Thymus (tissue), 11 donors: ENCODE data around the gene PLIN3. TPM values are rescaled to one million over a fixed set of nuclear protein-coding genes. Genes with fewer than 3 reads are reported as not detected.
"Not testable (repeated sequence)": the region's sequence is repeated elsewhere in the genome, so short reads cannot be mapped to it uniquely, and the experiment has no call there.

Experiments used
- DNase-seq, 9 donors: peaks; one replicate each; pipeline ENCODE4 v3.0.0-alpha.2; 2013; ENCODE audit warnings: low spot score in 9 of 9, low read depth in 6 of 9, missing footprints in 1 of 9
- H3K27ac ChIP-seq, 2 donors: one replicate each; pipeline ENCODE4 v1.5.1; 2013; ENCODE audit warnings: control low read depth in 1 of 2, low read depth in 1 of 2, low read length in 1 of 2, mild to moderate bottlenecking in 1 of 2, moderate library complexity in 1 of 2
- H3K27me3 ChIP-seq, 2 donors: one replicate each; pipeline ENCODE4 v1.5.1; 2013; ENCODE audit warnings: low read length in 1 of 2; ENCODE audit not compliant: control insufficient read depth in 2 of 2, insufficient read depth in 1 of 2
- H3K36me3 ChIP-seq, 2 donors: one replicate each; pipeline ENCODE4 v1.5.1; 2013; ENCODE audit warnings: low read length in 1 of 2, mild to moderate bottlenecking in 1 of 2, moderate library complexity in 1 of 2; ENCODE audit not compliant: control insufficient read depth in 2 of 2, insufficient read depth in 2 of 2
- H3K4me1 ChIP-seq, 2 donors: one replicate each; pipeline ENCODE4 v1.5.1; 2013; ENCODE audit warnings: low read length in 2 of 2; ENCODE audit not compliant: control insufficient read depth in 2 of 2, insufficient read depth in 2 of 2
- H3K4me3 ChIP-seq, 2 donors: one replicate each; pipeline ENCODE4 v1.5.1; 2013; ENCODE audit warnings: low read length in 2 of 2, control low read depth in 1 of 2, mild to moderate bottlenecking in 1 of 2
- H3K9me3 ChIP-seq, 2 donors: one replicate each; pipeline ENCODE4 v1.5.1; 2013; ENCODE audit warnings: low read length in 1 of 2, mild to moderate bottlenecking in 1 of 2; ENCODE audit not compliant: control insufficient read depth in 2 of 2, insufficient read depth in 1 of 2
- WGBS: extraction: QIAGEN DNeasy Blood & Tissue Kit; methylation state at CpG from one replicate; pipeline ENCODE4 v1.1.7; 2013; 5-methylcytosine and 5-hydroxymethylcytosine counted together
- polyA plus RNA-seq: library from polyadenylated mRNA; stranded (reverse); fragments of 200-250 nt; gene quantifications from one replicate; pipeline ENCODE4 v1.2.3, GENCODE V29; 2013
- total RNA-seq: library from RNA; stranded (reverse); fragments of 120-200 nt; gene quantifications from one replicate; pipeline ENCODE4 v1.2.4, GENCODE V29; 2013
- donor health status: healthy.

Gene PLIN3
- total and polyA plus RNA-seq, 2 donors: 31.0 to 45.8 TPM

GRCh38 chr19:4814625-4815425 lies 52.6 kb downstream of the PLIN3 start:
- Histone ChIP-seq H3K27ac (no peak overlapping the region), H3K4me1 (peaks cover 4 to 5% of the 10 kb centered on the region in 2 donors), H3K9me3 (peaks cover 0 to 4% of the 10 kb centered on the region in 2 donors), H3K27me3 (no peaks in the 10 kb centered on the region), H3K4me3 (no peak overlapping the region), H3K36me3 (peaks cover 7 to 20% of the 10 kb centered on the region in 2 donors)
- 80% methylated on average over 7 of the region's 7 CpGs for WGBS
- DNase-seq: no peak

DNA sequence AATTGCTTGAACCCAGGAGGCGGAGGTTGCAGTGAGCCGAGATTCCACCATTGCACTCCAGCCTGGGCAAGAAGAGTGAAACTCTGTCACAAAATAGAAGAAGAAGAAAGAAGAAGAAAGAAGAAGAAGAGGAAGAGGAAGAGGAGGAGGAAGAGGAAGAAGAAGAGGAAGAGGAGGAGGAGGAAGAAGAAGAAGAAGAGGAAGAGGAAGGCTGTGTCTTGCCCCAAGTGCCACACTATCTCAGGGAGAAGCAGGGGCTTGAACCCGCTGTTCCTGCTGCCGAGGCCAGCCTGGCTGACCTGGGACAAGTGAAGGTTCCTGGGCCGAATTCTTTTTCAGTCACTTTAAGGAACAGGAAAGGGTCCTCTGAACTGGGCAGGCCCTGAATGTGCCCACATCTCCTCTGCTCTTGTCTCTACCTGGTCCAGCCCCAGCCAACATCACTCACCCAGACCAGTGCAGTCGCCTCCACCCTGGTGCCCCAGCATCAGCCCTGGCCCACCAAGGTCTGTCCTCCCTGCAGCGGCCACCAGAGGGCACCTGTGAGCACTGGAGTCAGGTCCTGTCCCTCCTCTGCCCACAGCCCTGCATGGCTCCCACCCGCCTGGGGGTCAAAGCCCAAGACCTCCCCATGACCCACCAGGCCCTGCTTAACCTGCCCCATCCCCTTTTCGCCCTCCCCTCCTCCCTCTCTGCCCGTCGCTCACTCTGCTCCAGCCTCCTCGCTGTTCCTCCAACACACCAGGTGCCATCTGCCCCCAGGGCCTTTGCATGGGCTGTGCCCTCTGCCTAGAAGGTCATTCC lies 55.9 kb downstream of the PLIN3 start:
- no peak overlapping the region for H3K27ac ChIP-seq

GRCh38 chr19:4807188-4807587 lies 60.3 kb downstream of the PLIN3 start:
- Histone ChIP-seq H3K9me3 (peaks cover 0 to 4% of the 10 kb centered on the region in 2 donors), H3K36me3 (no peaks in the 10 kb centered on the region), H3K4me3 (no peak overlapping the region), H3K27me3 (no peaks in the 10 kb centered on the region), H3K27ac (no peak overlapping the region), H3K4me1 (no peaks in the 10 kb centered on the region)
- 76% methylated on average over 6 of the region's 6 CpGs for WGBS
- no peak for DNase-seq

More for the DNA sequence above, 55.9 kb downstream of the PLIN3 start:
- peaks cover 4 to 5% of the 10 kb centered on the region in 2 donors for H3K4me1 ChIP-seq
- WGBS: 76% methylated on average over 12 of the region's 12 CpGs
- H3K9me3 ChIP-seq: peaks cover 0 to 4% of the 10 kb centered on the region in 2 donors
- DNase-seq: peak in 7 of 9 donors; percentile 34 to 83 (median 62)
- H3K27me3 ChIP-seq: no peaks in the 10 kb centered on the region
- no peak overlapping the region for H3K4me3 ChIP-seq
- peaks cover 2 to 3% of the 10 kb centered on the region in 2 donors for H3K36me3 ChIP-seq

- H3K4me3 ChIP-seq: no peak overlapping the region
- 95% methylated on average over 6 of the region's 6 CpGs for WGBS
- H3K36me3 ChIP-seq: no peaks in the 10 kb centered on the region
- no peaks in the 10 kb centered on the region for H3K4me1 ChIP-seq
- no peaks in the 10 kb centered on the region for H3K27me3 ChIP-seq
- DNase-seq: no peak
- H3K9me3 ChIP-seq: peaks cover 0 to 2% of the 10 kb centered on the region in 2 donors
- H3K27ac ChIP-seq: no peak overlapping the region
Observed at GRCh38 chr19:4806384-4806783, 61.1 kb downstream of the PLIN3 start.

DNA sequence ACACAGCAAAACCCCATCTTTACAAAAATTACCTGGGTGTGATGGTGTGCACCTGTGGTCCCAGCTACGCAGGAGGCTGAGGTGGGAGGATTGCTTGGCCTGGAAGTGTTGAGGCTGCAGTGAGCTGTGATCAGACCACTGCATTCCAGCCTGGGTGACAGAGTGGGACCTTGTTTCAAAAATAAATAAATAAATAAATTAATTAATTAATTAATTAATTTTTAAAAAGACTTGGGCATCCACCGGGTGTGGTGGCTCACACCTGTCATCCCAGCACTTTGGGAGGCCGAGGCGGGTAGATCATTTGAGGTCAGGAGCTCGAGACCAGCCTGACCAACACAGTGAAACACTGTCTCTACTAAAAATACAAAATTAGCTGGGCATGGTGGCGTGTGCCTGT lies 62.3 kb downstream of the PLIN3 start:
- not testable (repeated sequence) for H3K4me1 ChIP-seq, H3K27me3 ChIP-seq, H3K27ac ChIP-seq, DNase-seq, H3K36me3 ChIP-seq, H3K4me3 ChIP-seq, H3K9me3 ChIP-seq
- 95% methylated on average over 6 of the region's 6 CpGs for WGBS

DNA sequence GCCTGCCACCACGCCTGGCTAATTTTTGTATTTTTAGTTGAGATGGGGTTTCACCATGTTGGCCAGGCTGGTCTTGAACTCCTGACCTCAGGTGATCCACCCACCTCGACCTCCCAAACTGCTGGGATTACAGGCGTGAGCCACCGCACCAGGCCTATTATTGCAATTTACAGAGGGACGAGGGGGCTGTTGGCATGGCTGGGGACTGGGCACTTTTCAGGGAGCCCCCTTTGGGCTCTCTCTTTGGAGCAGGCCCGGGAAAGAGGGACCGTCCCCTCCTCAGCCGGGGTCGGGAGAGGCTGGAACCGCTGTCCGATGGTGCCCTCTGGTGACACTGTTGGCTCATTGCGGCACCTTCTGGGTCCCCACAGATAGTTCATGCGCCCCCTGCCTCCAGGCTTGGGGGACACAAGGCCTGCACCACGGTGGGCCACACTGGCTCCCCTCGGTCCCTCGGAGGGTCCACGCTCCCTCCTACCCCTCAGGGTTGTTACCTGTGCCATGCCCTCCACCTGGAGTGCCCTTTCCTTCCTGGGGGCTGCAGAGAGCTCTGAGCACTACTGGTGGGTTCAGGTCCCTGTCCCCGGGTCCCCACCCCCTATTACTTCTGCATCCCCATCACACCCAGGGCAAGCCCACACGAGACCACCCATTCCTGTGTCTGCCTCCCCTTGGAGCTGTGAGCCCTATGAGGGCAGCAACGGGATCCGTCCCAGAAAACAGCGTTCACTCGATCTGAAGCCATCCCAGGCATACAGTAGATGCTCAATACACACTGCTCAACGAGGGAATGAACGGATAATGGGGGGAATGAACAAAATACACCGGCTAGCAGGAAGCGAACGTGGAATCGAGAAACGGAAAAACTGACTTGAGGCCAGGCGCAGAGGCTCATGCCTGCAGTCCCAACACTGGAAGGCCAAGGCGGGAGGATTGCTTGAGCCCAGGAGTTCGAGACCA lies 63.5 kb downstream of the PLIN3 start:
- Histone ChIP-seq H3K9me3 (no peaks in the 10 kb centered on the region), H3K27me3 (no peaks in the 10 kb centered on the region), H3K36me3 (no peaks in the 10 kb centered on the region), H3K4me3 (no peak overlapping the region), H3K27ac (no peak overlapping the region), H3K4me1 (no peaks in the 10 kb centered on the region)
- 54% methylated on average over 33 of the region's 33 CpGs for WGBS
- DNase-seq: peak in 8 of 9 donors; percentile 50 to 83 (median 64)

DNA sequence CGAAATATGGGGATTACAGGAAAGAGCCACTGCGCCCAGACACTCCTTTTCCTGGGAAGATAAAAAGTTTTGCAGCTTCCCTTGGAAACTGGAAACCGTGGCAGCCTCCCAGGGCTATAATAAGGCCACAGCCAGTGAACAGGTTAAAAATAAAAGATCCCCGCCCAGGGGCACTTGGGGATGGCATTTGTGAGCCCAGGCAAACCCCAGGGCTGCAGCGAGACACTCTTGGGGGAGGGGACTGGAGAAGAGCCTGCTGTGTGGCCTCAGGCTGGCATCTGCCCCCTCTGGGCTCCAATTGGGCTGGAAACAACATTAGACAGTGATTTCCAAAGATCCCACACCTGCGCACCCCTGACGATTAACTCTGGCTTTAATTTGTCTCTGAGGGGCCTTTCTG lies 64.8 kb downstream of the PLIN3 start:
- Histone ChIP-seq H3K4me1 (no peaks in the 10 kb centered on the region), H3K36me3 (no peaks in the 10 kb centered on the region), H3K27ac (no peak overlapping the region), H3K9me3 (no peaks in the 10 kb centered on the region), H3K27me3 (no peaks in the 10 kb centered on the region), H3K4me3 (no peak overlapping the region)
- DNase-seq: no peak
- WGBS: 94% methylated on average over 7 of the region's 7 CpGs

DNA sequence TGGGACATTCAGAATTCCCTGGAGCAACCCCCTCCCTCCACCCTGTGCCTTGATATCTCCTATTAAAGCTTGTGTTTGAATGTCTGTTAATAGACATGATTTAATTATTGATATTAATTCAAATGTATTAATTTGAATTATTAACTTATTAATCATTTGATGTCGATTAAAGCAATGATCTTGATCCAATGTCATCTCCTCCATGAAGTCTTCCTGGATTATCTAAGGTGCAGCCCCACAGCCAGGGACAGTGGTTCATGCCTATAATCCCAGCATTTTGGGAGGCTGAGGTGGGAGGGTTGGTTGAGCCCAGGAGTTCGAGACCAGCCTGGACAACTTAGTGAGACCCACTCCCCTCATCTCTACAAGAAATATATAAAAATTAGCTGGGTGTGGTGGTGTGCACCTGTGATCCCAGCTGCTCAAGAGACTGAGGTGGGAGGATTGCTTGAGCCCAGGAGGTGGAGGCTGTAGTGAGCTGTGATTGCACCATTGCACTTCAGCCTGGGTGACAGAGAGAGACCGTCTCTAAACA lies 66.3 kb downstream of the PLIN3 start:
- Histone ChIP-seq H3K9me3 (no peaks in the 10 kb centered on the region), H3K36me3 (peaks cover 7 to 8% of the 10 kb centered on the region in 2 donors), H3K27ac (no peak overlapping the region), H3K4me3 (no peak overlapping the region), H3K27me3 (no peaks in the 10 kb centered on the region), H3K4me1 (no peaks in the 10 kb centered on the region)
- WGBS: 96% methylated on average over 3 of the region's 3 CpGs
- DNase-seq: no peak
